Measurements from ENCODE around the gene MAST4.

DNA sequence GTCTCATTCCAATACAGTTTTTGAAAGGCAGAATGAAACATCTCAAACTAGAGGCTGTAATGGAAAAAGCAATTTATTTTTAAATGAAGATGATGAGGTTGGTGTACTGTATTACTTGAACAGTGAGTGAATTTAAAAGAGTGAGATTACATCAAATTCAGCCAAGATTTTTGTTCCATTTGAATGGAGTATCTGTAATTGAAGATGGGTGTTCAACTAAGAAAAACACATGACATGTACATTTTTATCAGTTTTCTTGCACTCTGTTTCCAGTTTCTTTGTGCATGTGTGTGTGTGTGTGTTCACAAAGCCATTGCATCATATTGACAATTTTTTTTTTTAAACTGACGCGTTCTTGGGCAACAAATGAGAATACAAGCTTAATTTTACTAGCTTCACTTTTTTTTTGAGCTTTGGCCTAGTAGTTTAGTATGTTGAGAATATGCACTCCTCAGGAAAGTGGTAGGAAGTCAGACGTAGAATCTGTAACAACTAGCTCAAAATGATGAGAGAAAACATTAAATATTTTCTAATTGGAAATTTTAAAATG, 243.5 kb downstream of the MAST4 start:
- TF ChIP-seq POLR2AphosphoS5 (IDR thresholded peaks at IDR 0.05; ENCODE audit: borderline replicate concordance, low read depth, low read length) = no peak
- no peak for TF ChIP-seq EZH2 (IDR thresholded peaks at IDR 0.05)
- no peak for TF ChIP-seq FOXP2 (optimal IDR thresholded peaks at IDR 0.05; ENCODE audit: control extremely low read depth, extremely low read length, insufficient read depth)

Measured in SK-N-MC (cell line).